HepG2 (cell line): ENCODE data around the gene TACC2. TPM values are rescaled to one million over a fixed set of nuclear protein-coding genes. Genes with fewer than 3 reads are reported as not detected.

Experiments
- BORCS8-MEF2B ChIP-seq: sonication (generic); formaldehyde crosslinking; IDR thresholded peaks from 2 replicates; pipeline ENCODE4 v1.8.0; 2022; ENCODE audit warnings: mild to moderate bottlenecking, missing genetic modification reagents
- CBX5 ChIP-seq: sonication (generic); formaldehyde crosslinking; IDR thresholded peaks from 2 replicates; pipeline ENCODE4 v1.4.0; 2020; ENCODE audit warnings: missing genetic modification reagents, borderline replicate concordance
- CENPX ChIP-seq: sonication (generic); formaldehyde crosslinking; IDR thresholded peaks from 2 replicates; pipeline ENCODE4 v1.9.0; 2021; ENCODE audit warnings: mild to moderate bottlenecking, missing genetic modification reagents, moderate library complexity
- ELF1 ChIP-seq: sonication (generic); formaldehyde crosslinking; IDR thresholded peaks from 2 replicates; pipeline ENCODE4 v1.4.0; 2020; ENCODE audit warnings: missing genetic modification reagents
- FOXK1 ChIP-seq: sonication (generic); formaldehyde crosslinking; IDR thresholded peaks from 2 replicates; pipeline ENCODE4 v1.4.0; 2020; ENCODE audit warnings: low read depth, missing genetic modification reagents, borderline replicate concordance
- ISL2 ChIP-seq: sonication (generic); formaldehyde crosslinking; IDR thresholded peaks from 2 replicates; pipeline ENCODE4 v1.5.0; 2020; ENCODE audit warnings: missing genetic modification reagents
- NR2F6 ChIP-seq, 2 experiments: IDR thresholded peaks; 2 replicates each; pipeline ENCODE4 v1.6.1; 2016; ENCODE audit warnings: antibody characterized with exemption in 1 of 2, mild to moderate bottlenecking in 1 of 2
- PCBP2 ChIP-seq: fragments of 200-400 bp; formaldehyde crosslinking; optimal IDR thresholded peaks from 2 replicates; pipeline ENCODE3; 2018; ENCODE audit warnings: low read length, low read depth; ENCODE audit not compliant: poor library complexity, severe bottlenecking
- PITX1 ChIP-seq: sonication (generic); formaldehyde crosslinking; IDR thresholded peaks from 2 replicates; pipeline ENCODE4 v1.5.1; 2020; ENCODE audit warnings: mild to moderate bottlenecking, missing genetic modification reagents
- PTBP1 ChIP-seq: fragments of 200-400 bp; formaldehyde crosslinking; IDR thresholded peaks from 2 replicates; pipeline ENCODE4 v1.6.1; 2018; ENCODE audit warnings: low read length, low read depth; ENCODE audit not compliant: poor library complexity, severe bottlenecking
- TAF15 ChIP-seq: fragments of 200-400 bp; formaldehyde crosslinking; IDR thresholded peaks from one replicate; pipeline ENCODE4 v1.6.1; 2018; ENCODE audit warnings: mild to moderate bottlenecking, low read depth, low read length; ENCODE audit not compliant: poor library complexity, severe bottlenecking
- TFDP2 ChIP-seq: sonication (generic); formaldehyde crosslinking; IDR thresholded peaks from 2 replicates; pipeline ENCODE4 v1.4.0; 2020; ENCODE audit warnings: missing genetic modification reagents
- U2AF2 ChIP-seq: fragments of 200-400 bp; formaldehyde crosslinking; IDR thresholded peaks from 2 replicates; pipeline ENCODE4 v1.6.1; 2017; ENCODE audit warnings: low read depth, mild to moderate bottlenecking, low read length
- ZNF256 ChIP-seq: sonication (generic); formaldehyde crosslinking; conservative IDR thresholded peaks from 2 replicates; pipeline ENCODE4 v1.4.0; 2020; ENCODE audit warnings: missing genetic modification reagents
- ZNF292 ChIP-seq: sonication (generic); formaldehyde crosslinking; IDR thresholded peaks from 2 replicates; pipeline ENCODE4 v1.8.1; 2022; ENCODE audit warnings: mild to moderate bottlenecking, low read depth, missing genetic modification reagents, borderline replicate concordance
- ZNF350 ChIP-seq: sonication (generic); formaldehyde crosslinking; IDR thresholded peaks from 2 replicates; pipeline ENCODE4 v1.4.0; 2020; ENCODE audit warnings: mild to moderate bottlenecking, low read depth, missing genetic modification reagents, borderline replicate concordance
- ZNF446 ChIP-seq: sonication (generic); formaldehyde crosslinking; IDR thresholded peaks from 2 replicates; pipeline ENCODE4 v1.5.0; 2020; ENCODE audit warnings: mild to moderate bottlenecking, missing genetic modification reagents
- ZNF556 ChIP-seq: sonication (generic); formaldehyde crosslinking; IDR thresholded peaks from 2 replicates; pipeline ENCODE4 v1.4.0; 2020; ENCODE audit warnings: mild to moderate bottlenecking, missing genetic modification reagents, borderline replicate concordance
- ZNF567 ChIP-seq: sonication (generic); formaldehyde crosslinking; IDR thresholded peaks from 2 replicates; pipeline ENCODE4 v1.8.1; 2023; ENCODE audit warnings: mild to moderate bottlenecking, missing genetic modification reagents, borderline replicate concordance
- ZNF597 ChIP-seq: sonication (generic); formaldehyde crosslinking; IDR thresholded peaks from 2 replicates; pipeline ENCODE4 v1.5.0; 2020; ENCODE audit warnings: missing genetic modification reagents
- ZUFSP ChIP-seq: sonication (generic); formaldehyde crosslinking; IDR thresholded peaks from 2 replicates; pipeline ENCODE4 v1.9.0; 2021; ENCODE audit warnings: missing genetic modification reagents, mild to moderate bottlenecking, borderline replicate concordance
- polyA plus RNA-seq, 8 experiments: library from polyadenylated mRNA; depleted of rRNA in 3 of 8; stranded (reverse) in 7 of 8; unstranded in 1 of 8; fragments of >200 nt; fragmentation: Illumina TruSeq in 4 of 8; extraction: Trizol in 4 of 8; gene quantifications; 2 replicates each; pipeline versions ENCODE4 v1.2.1 to v1.2.3, GENCODE V29; 2011 to 2016; ENCODE audit warnings: low read depth in 4 of 8, missing spikeins in 1 of 8, mixed read lengths in 1 of 8; ENCODE audit not compliant: insufficient read depth in 1 of 8
- total RNA-seq, 5 experiments: library from RNA; depleted of rRNA; stranded (reverse); fragments of >200 nt; fragmentation: Illumina TruSeq; extraction: Trizol; gene quantifications; 2 replicates each; pipeline ENCODE4 v1.2.3, GENCODE V29; 2016; ENCODE audit warnings: low read depth in 1 of 5
- TF ChIP-seq, protein P1 (sequence below): sonication (generic); formaldehyde crosslinking; IDR thresholded peaks from 2 replicates; pipeline ENCODE4 v1.4.0; 2020; ENCODE audit warnings: mild to moderate bottlenecking, missing genetic modification reagents
- TF ChIP-seq, protein P2 (sequence below): sonication (generic); formaldehyde crosslinking; IDR thresholded peaks from 2 replicates; pipeline ENCODE4 v1.4.0; 2020; ENCODE audit warnings: mild to moderate bottlenecking, missing genetic modification reagents

Gene TACC2
- total and polyA plus RNA-seq, 2 of the 13 experiments (the other 11 are each of a cell fraction or from before 2014, with no cell fraction given) = 11.8 to 16.0 TPM

DNA sequence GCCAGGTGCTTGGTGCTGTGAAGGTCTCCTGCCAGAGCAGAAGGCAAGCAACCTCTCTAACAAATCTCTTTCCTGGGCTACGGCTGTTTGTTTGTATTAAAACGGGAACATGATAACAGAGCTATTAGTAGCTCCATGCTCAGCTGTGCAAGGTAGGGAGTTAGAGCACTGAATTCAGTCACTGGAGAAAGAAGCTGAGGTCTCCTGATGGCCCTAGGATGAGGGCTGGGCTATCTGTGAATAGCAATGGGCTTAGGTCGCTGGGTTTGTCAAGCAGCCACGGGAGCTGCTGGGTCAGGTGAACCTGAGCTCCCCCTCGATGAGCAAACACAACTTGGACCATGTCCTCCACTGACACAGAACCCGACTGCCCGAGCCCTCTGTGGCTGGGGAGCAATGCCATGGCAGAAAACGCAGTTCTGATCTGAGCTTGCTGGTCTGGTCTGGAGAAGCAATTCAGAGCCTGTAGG is 24.4 kb downstream of the TACC2 start (continued):
- no peak for TF ChIP-seq NR2F6 (IDR thresholded peaks at IDR 0.05)
- peak; percentile 49; the same call in 1 of the 2 replicates for TF ChIP-seq NR2F6 (CRISPR knock-in tag; IDR thresholded peaks at IDR 0.05)
- no peak for TF ChIP-seq ZNF597 (CRISPR knock-in tag)
- 0 out of 2 replicates have a peak, but pooled peaks have one; percentile 15 for TF ChIP-seq CBX5 (CRISPR knock-in tag)
- TF ChIP-seq, protein P1, sequence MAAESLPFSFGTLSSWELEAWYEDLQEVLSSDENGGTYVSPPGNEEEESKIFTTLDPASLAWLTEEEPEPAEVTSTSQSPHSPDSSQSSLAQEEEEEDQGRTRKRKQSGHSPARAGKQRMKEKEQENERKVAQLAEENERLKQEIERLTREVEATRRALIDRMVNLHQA (CRISPR knock-in tag) = no peak
- no peak for TF ChIP-seq ZUFSP (CRISPR knock-in tag)
- TF ChIP-seq BORCS8-MEF2B (CRISPR knock-in tag) = peak; percentile 31; the same call in 1 of the 2 replicates
- 0 out of 2 replicates have a peak, but pooled peaks have one; percentile 16 for TF ChIP-seq ISL2 (CRISPR knock-in tag)
- no peak for TF ChIP-seq CENPX (CRISPR knock-in tag)
- TF ChIP-seq U2AF2 = no peak
- TF ChIP-seq ZNF350 (CRISPR knock-in tag) = peak; percentile 24; the same call in 1 of the 2 replicates
- no peak for TF ChIP-seq ZNF256 (CRISPR knock-in tag)
- TF ChIP-seq ZNF292 (CRISPR knock-in tag) = peak; percentile 87; the same call in 1 of the 2 replicates
- TF ChIP-seq ELF1 (CRISPR knock-in tag) = no peak
- TF ChIP-seq PTBP1 = no peak
- no peak for TF ChIP-seq TAF15
- no peak for TF ChIP-seq FOXK1 (CRISPR knock-in tag)
- TF ChIP-seq ZNF567 (CRISPR knock-in tag) = no peak
- TF ChIP-seq TFDP2 = no peak
- no peak for TF ChIP-seq PITX1 (CRISPR knock-in tag)
- TF ChIP-seq ZNF556 (CRISPR knock-in tag) = peak; percentile 63; the same call in 1 of the 2 replicates
- TF ChIP-seq, protein P2, sequence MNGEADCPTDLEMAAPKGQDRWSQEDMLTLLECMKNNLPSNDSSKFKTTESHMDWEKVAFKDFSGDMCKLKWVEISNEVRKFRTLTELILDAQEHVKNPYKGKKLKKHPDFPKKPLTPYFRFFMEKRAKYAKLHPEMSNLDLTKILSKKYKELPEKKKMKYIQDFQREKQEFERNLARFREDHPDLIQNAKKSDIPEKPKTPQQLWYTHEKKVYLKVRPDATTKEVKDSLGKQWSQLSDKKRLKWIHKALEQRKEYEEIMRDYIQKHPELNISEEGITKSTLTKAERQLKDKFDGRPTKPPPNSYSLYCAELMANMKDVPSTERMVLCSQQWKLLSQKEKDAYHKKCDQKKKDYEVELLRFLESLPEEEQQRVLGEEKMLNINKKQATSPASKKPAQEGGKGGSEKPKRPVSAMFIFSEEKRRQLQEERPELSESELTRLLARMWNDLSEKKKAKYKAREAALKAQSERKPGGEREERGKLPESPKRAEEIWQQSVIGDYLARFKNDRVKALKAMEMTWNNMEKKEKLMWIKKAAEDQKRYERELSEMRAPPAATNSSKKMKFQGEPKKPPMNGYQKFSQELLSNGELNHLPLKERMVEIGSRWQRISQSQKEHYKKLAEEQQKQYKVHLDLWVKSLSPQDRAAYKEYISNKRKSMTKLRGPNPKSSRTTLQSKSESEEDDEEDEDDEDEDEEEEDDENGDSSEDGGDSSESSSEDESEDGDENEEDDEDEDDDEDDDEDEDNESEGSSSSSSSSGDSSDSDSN (CRISPR knock-in tag) = peak; percentile 58
- no peak for TF ChIP-seq PCBP2
- no peak for TF ChIP-seq ZNF446 (CRISPR knock-in tag)
